GM06990 (cell line): ENCODE measurements around the gene ZNF280C.

Experiments used
- DNase-seq: peaks from one replicate; pipeline ENCODE4 v3.0.0-alpha.2; 2011; ENCODE audit not compliant: insufficient read length; ENCODE audit errors: extremely low read depth
- H3K27me3 ChIP-seq: replicated peaks from 2 replicates; pipeline ENCODE4 v1.6.0; 2011; ENCODE audit warnings: low read length; ENCODE audit not compliant: control insufficient read depth, insufficient read depth
- H3K36me3 ChIP-seq: 2 replicates; pipeline ENCODE4 v1.5.1; 2011; ENCODE audit warnings: low read length; ENCODE audit not compliant: control insufficient read depth, insufficient read depth
- H3K4me3 ChIP-seq: replicated peaks from 2 replicates; pipeline ENCODE4 v1.5.1; 2011; ENCODE audit warnings: low read depth, mild to moderate bottlenecking, control low read depth, low read length
- CTCF ChIP-seq: IDR thresholded peaks from 2 replicates; pipeline ENCODE4 v1.5.1; 2011; ENCODE audit warnings: low read length, control low read depth, mild to moderate bottlenecking, inconsistent platforms; ENCODE audit not compliant: insufficient read depth, poor library complexity, severe bottlenecking

Gene ZNF280C

GRCh38 chrX:130204647-130205046 lies 64.1 kb downstream of the ZNF280C start:
- no peak for TF ChIP-seq CTCF
- Histone ChIP-seq H3K36me3 (peaks cover 2% of the 10 kb centered on the region), H3K27me3 (no peaks in the 10 kb centered on the region), H3K4me3 (no peak overlapping the region)
- DNase-seq: no peak

- DNase-seq: no peak
- TF ChIP-seq CTCF: no peak
- no peaks in the 10 kb centered on the region for H3K36me3 ChIP-seq
- no peak overlapping the region for H3K4me3 ChIP-seq
- no peaks in the 10 kb centered on the region for H3K27me3 ChIP-seq
Observed at GRCh38 chrX:130197464-130197863, 71.2 kb downstream of the ZNF280C start.

GRCh38 chrX:130196466-130196865 lies 72.2 kb downstream of the ZNF280C start:
- no peak for TF ChIP-seq CTCF
- DNase-seq: no peak
- Histone ChIP-seq H3K27me3 (no peaks in the 10 kb centered on the region), H3K36me3 (no peaks in the 10 kb centered on the region), H3K4me3 (no peak overlapping the region)

- no peaks in the 10 kb centered on the region for H3K27me3 ChIP-seq
- DNase-seq: no peak
- no peak overlapping the region for H3K4me3 ChIP-seq
- no peak for TF ChIP-seq CTCF
- H3K36me3 ChIP-seq: no peaks in the 10 kb centered on the region
Observed at GRCh38 chrX:130190801-130191200, 77.9 kb downstream of the ZNF280C start.

- Histone ChIP-seq H3K4me3 (no peak overlapping the region), H3K27me3 (no peaks in the 10 kb centered on the region), H3K36me3 (no peaks in the 10 kb centered on the region)
- no peak for DNase-seq
- TF ChIP-seq CTCF: no peak
Observed at GRCh38 chrX:130186651-130187050, 82.0 kb downstream of the ZNF280C start.

GRCh38 chrX:130184857-130185256 lies 83.8 kb downstream of the ZNF280C start:
- Histone ChIP-seq H3K4me3 (no peak overlapping the region), H3K27me3 (no peaks in the 10 kb centered on the region), H3K36me3 (no peaks in the 10 kb centered on the region)
- no peak for TF ChIP-seq CTCF
- no peak for DNase-seq
